HG02870 (cell line): Measurements from ENCODE around the gene SMU1.
"Not testable (repeated sequence)": the region's sequence is repeated elsewhere in the genome, so short reads cannot be mapped to it uniquely, and the experiment has no call there.

Source experiments
- ATAC-seq: cut with Tn5 transposase; IDR thresholded peaks from one replicate; pipeline ENCODE4 v1.9.1; 2021; ENCODE audit warnings: mild to moderate bottlenecking, moderate library complexity; ENCODE audit not compliant: unreplicated experiment

SMU1 gene

DNA sequence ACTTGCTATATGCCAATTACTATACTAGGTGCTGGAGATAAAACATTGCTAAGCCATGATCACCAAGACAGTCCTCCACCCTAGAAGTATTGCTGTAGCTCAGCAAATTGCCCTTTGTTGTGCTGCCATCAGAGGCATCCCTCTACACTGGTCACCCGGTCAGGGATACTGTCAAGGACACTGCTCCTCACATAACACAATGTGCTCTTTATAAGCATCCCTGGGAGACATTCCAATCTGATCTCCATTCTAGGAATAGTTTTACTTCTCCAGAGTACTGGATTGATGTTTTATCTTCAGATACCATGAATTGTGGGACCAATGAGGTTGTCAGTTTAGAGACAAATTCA, 61.8 kb downstream of the SMU1 start:
- no peak for ATAC-seq

DNA sequence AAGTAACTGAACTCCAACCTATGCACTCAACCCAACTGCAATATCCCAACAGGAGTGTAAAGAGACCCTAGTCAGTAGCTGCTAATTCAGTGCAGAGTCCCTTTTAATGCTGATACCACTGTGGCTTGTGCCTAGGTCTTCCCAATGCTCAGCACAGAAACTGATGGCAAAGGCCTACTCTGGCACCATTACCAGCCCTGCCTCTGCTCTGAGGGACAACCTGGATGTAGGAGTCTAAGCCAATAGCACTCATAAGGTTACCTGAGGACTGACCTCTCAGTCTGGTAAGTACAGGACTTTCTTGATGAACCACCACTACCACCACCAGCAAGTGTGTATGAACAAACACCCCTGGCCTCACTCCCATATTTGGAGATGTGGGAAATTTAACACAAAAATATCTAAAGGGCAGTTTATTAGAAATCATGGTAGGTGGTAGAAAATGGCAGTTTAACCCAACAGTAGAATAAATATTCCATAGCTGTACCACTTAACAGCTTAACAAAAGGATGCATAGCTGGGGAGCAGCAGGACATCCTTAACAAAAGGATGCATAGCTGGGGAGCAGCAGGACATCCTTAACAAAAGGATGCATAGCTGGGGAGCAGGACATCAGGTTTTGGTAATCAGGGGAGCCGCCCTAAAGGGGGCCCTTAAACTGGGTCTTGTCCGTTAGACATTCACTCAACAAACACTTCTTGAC, 62.4 kb downstream of the SMU1 start:
- ATAC-seq: no peak

DNA sequence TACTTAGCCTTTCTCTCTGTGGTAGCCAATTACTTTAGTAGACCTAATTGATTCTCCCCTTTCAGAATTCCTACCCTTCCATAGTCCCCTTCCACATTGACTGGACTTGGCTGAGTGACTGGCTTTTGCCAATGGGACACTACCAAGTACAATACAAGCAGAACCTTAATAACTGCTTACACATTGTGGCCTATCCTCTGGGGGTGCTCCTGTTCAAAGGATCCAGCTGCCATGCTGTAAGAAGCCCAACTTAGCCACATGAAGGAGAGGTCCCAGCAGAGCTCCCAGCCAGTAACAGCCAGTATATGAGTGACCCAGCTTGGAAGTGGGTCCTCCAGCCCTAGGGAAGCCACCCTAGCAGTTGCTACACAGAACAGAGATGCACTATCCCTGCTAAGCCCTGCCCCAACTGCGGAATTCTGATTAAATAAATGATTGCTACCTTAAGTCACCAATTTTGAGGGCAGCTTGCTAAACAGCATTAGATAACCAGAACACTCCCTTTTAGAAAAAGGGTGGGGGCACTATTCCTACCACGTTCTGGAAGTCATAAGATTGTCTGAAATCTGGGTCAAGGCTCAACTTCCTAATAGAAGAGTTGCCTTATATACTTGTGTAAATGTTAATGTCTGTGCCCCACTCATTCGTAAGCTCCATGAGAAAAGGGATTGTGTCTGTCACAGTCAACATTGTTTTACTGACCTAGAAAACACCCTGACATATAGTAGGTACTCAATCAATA, 64.0 kb downstream of the SMU1 start:
- ATAC-seq: no peak

DNA sequence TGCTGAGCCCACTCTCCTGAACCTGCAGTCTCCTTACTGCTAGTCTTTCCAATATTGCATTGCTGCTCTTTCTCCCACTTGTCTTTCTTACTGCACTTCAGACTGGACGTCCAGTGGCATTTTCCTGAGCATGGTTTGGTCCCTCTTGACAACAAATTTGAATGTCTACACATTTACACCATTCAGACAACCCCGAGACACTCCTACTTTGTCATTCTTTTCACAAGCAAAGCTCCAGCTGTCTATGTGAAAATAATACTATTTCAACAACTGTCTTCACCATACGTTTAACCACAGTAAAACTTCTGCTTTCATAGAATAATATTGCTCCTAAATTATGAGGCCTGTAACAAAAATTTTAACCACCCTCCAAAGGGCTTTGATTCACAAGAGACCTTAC, 64.6 kb downstream of the SMU1 start:
- ATAC-seq: no peak

- no peak for ATAC-seq
Measured at GRCh38 chr9:33007755-33008154, 68.7 kb downstream of the SMU1 start.

GRCh38 chr9:33005335-33005734, 71.1 kb downstream of the SMU1 start:
- ATAC-seq: not testable (repeated sequence)

- peak; percentile 12 for ATAC-seq
Measured at GRCh38 chr9:33000682-33001055, 75.8 kb downstream of the SMU1 start.

DNA sequence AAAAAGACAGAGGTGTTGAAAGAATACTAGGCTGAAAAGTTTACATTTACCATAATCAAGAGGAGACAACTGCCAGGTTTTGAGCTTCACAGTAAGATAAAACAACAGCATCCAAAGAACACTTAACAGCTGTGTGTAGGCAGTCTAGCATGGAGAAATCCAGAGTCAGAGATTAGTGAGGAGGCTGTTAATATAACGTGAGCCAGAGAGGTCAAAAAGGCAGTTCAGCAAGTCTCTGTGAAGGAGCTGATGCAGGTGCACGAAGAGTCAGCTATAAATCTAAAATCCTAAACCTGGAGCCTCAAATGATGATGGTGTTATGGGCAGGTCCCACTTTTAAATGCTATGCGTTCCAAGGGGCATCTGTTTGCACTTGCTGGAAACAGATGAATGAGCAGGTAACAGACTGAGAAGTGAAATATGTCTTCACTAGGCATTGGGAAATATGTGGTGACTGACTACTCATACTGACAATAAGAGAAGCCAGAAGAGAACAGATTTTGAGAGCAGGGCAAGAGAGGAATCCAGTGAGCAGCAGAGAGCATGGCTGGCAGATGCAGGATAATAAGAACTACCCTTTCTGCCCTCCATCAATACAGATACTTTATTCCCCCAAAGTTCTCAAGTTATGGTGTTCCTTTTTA, 83.8 kb downstream of the SMU1 start:
- ATAC-seq: no peak

DNA sequence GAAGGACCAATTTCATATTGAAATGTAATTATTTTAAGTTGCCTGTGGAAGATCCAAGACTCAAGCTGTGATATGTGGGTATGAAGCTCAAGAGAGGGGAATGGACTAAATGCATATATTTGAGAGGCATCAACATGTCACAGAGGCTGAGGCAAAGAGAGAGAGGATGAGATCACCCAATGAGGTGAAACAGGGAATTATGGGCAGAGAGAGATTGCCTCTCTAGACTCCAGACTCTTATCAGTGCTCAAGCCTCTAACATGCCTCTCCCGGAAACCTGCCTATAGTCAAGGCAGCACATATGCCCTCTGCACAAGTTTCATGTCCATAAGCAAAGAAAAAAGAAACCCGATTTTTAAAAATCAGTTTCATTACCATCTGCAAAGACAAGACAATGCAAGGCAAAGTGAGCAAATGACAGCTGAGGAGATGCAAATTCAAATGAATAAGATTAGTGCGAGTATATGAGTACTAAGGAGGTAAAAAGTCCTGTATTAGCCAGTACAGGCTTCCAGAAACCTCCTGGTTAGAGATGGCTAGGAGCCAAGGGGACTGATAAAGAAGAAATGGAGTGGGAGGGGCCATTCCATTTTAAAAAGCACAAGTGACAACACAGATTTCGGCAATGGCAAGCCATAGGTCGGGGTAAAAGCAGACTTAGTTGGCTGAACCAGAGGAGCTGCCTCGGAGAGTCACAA, 84.4 kb downstream of the SMU1 start:
- no peak for ATAC-seq
